ENCODE data around the gene C16orf54.
"Not testable (repeated sequence)": the region's sequence is repeated elsewhere in the genome, so short reads cannot be mapped to it uniquely, and the experiment has no call there.

The C16orf54 gene

DNA sequence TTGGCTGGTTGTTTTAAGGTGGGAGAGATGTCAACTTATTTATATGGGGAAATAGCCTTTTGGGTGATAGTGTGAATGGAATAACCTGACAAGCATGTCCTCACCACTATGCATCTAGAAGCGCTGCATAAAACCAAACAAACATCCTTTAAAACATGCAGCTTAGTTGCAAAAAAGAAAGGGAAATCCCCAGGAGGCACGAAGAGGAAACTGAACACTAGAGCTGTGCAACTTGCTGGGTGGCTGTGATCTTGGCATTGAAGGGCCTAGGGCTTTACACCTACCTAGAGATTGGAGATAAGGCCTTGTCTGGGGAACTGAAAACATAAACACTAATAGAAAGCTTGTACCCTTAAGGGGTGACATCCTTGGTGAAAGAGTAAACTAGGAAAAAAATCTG, 7.3 kb downstream of the C16orf54 start:
- no peak for DNase-seq

GRCh38 chr16:29737713-29738112, 8.1 kb downstream of the C16orf54 start:
- no peak for DNase-seq

DNA sequence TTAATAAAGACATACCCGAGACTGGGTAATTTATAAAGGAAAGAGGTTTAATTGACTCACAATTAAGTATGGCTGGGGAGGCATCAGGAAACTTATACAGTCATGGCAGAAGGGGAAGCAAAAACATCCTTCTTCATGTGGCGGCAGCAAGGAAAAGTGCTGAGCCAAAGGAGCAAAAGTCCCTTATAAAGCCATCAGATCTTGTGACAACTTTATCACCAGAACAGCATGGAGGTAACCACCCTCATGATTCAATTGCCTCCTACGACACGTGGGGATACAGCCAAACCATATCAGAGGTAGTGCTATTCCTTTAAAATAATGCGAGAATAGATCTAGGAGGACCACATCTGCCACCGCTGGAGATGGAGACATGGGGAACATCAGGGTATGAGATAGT, 9.0 kb downstream of the C16orf54 start:
- no peak for DNase-seq

- DNase-seq: no peak
These were observed 9.7 kb downstream of the C16orf54 start for GRCh38 chr16:29736112-29736511.

DNA sequence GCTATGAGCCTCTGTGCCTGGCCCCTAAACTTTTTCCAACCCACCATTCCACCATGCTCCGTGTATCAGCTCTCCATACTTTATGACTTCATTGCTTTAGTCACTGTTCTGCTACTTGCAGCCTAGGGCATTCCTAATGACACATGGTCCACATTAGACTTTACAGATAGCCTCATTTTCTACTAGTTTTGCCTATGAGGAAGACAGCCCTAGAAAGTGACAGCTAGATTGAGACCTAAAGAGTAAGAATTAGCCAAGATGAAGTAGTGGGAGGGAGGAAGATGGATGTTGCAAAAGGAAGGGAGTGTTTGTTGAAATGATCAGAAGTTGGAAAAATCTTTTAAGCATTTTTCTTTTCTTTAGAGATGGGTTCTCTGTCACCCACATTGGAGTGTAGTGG, 11.0 kb downstream of the C16orf54 start:
- DNase-seq: no peak

- DNase-seq: not testable (repeated sequence)
These were observed 13.8 kb downstream of the C16orf54 start for GRCh38 chr16:29731768-29732601.

- DNase-seq: no peak
These were observed 15.1 kb downstream of the C16orf54 start for GRCh38 chr16:29730649-29731048.

DNA sequence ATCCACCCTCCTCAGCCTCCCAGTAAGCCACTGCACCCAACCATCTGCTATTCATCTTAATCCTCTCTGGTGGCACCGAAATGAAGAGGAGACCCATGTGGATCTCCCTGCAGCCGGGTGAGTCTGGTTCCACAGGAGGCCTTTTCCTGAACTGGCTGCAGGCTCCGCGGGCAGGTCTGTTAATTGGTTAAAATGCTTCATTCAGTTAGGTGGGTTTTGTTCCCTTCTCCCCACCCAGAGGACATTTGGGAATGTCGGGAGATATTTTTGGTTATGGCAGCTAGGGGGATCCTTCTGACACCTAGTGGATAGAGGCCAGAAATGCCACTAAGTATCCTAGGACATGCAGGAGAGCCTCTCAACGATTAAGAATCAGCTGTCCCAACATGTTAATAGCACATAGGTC, 16.7 kb downstream of the C16orf54 start:
- DNase-seq: peak; percentile 36

GRCh38 chr16:29727452-29727851, 18.3 kb downstream of the C16orf54 start:
- no peak for DNase-seq

DNA sequence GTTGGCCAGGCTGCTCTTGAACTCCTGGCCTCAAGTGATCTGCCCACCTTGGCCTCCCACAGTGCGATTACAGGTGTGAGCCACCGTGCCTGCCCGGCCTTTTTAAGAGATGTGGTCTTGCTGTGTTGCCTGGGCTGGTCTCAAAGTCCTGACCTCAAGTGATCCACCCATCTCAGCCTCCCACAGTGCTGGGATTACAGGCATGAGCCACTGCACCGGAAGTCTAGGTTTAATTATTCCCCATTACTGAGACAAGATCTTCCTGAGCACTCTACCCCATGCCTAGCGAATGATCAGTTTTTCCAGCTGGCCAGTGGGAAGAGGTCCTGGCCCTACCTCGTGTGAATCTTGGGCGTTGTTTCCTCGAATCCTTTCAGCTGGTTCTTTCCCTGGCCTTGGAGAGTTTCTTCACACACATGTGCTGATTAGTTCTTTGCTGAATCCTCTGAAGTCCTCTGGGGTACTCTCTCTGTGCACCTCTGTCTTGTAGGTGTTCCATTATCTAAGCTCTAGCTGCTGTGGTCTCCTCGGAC, 18.9 kb downstream of the C16orf54 start:
- DNase-seq: no peak

- peak; percentile 18 for DNase-seq
These were observed 24.5 kb downstream of the C16orf54 start for GRCh38 chr16:29721167-29721879.

- DNase-seq: no peak
These were observed 25.1 kb downstream of the C16orf54 start for GRCh38 chr16:29720703-29721102.

GRCh38 chr16:29719063-29719462, 26.7 kb downstream of the C16orf54 start:
- no peak for DNase-seq

DNA sequence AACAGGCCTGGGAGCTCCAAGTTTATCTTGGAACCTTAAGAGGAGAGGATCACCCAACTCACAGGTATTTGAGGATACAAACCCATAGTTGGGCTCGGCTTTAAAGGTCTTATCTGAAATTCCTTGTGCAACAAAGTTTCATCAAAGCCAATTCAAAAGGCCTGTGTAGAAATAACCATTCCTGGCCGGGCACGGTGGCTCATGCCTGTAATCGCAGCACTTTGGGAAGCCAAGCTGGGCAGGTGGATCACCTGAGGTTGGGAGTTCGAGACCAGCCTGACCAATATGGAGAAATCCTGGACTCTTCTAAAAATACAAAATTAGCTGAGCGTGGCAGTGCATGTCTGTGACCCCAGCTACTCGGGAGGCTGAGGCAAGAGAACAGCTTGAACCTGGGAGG, 28.7 kb downstream of the C16orf54 start:
- DNase-seq: no peak

GRCh38 chr16:29714972-29715371, 30.8 kb downstream of the C16orf54 start:
- no peak for DNase-seq

DNA sequence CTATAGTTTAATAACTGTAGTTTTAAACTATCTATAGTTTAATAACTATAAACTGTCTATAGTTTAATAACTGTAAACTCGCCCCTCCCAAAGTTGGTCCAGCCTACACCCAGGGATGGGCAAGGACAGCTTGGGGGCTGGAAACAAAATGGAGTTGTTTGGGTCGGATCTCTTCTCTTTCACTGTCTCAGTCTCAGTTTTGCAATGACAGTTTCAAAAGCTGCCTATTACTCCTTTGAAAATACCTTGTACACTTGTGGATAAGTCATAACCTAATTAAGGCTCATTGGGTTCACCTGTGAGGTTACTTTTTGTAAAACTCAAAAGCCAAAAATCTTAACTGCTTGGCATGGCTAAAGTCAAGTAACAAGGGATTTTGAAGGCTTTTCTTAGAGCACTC, 31.4 kb downstream of the C16orf54 start:
- no peak for DNase-seq

- no peak for DNase-seq
These were observed 33.0 kb downstream of the C16orf54 start for GRCh38 chr16:29712809-29713208.

- DNase-seq: peak; percentile 6
These were observed 35.3 kb downstream of the C16orf54 start for GRCh38 chr16:29710227-29711219.

DNA sequence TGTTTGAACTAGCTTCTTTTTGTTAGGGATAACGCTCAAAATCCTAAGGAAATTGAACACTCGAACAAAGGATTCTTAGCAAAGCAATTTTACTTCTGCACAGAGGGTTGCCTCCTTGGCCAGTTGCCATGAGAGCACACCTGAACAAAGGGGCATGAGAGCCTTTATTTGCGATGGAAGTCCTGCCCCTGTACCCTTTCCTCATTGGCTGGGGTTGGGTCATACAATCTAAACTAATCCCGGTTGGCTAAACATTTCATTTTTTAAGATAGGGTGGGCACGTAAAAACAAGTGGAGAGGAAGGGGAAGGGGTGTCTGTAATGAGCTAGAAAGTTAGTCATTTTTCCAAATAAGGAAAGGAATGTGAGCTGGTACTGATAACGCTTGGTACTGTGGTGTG, 36.1 kb downstream of the C16orf54 start:
- not testable (repeated sequence) for DNase-seq

DNA sequence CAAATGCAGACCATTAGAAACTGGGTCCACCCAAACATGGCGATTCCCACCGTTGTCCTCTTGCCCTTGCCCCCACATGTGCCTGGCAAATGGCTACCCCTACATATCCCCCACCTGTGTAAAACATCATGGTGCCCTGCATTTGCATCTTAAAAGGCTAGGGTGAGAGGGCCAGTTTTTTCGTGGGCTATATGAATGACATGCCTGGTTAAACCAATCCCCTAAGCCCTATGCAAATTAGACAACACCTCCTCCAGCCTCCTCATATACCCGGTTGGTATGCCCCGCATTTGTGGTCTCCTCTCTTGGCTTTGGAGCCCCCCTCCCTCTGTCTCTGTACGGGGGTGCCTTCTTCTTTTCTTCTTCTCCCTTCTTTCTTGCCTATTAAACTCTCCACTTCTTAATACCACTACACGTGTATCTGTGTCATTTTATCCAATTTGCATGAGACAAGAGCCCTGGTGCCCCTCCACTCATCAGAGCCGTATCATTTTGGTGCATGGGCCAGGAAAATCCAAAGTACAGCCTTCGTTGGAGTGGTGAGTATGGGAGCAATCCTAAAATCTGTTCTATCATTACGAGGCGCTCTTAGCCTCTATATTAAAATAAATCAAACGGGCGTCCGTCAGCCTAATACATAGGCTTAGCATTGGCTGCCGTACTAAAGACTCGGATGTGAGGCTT, 36.7 kb downstream of the C16orf54 start:
- no peak for DNase-seq

DNA sequence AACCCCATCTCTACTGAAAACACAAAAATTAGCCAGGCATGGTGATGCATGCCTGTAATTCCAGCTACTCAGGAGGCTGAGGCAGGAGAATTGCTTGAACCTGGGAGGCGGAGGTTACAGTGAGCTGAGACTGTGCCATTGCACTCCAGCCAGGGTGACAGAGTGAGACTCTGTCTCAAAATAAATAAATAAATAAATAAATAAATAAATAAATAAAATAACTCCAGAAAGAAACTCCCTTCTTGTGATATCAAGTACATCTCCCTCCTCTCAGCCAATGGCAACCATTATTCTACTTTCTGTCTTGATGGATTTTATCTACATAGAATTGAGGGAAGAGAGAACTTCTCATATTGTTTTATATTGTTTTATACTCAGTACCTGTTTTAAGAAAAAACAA, 38.6 kb downstream of the C16orf54 start:
- not testable (repeated sequence) for DNase-seq

- DNase-seq: no peak
These were observed 40.8 kb downstream of the C16orf54 start for GRCh38 chr16:29705030-29705429.

All from DMS153 (cell line).